22Rv1 (cell line): ENCODE results near the gene SYNDIG1.

Experiments used
- CTCF ChIP-seq: fragments of 450-650 bp; IDR thresholded peaks from 2 replicates; pipeline ENCODE4 v1.5.1; 2017; ENCODE audit warnings: mild to moderate bottlenecking
- ZFX ChIP-seq: fragments of 450-650 bp; IDR thresholded peaks from 2 replicates; pipeline ENCODE4 v1.6.1; 2017; ENCODE audit warnings: antibody characterized with exemption, borderline replicate concordance

GRCh38 chr20:24441661-24442060, 27.8 kb upstream of the SYNDIG1 start:
- TF ChIP-seq CTCF (no peak), ZFX (no peak)
